Erythroblast (primary cell): ENCODE data around the gene VWC2L.

Experiments used
- GATA1 ChIP-seq: IDR thresholded peaks from 2 replicates; pipeline ENCODE4 v1.6.1; 2011; ENCODE audit warnings: low read depth, mild to moderate bottlenecking, control low read depth, low read length, moderate library complexity
- POLR2A ChIP-seq: IDR thresholded peaks from 2 replicates; pipeline ENCODE4 v1.6.1; 2011; ENCODE audit warnings: mild to moderate bottlenecking, low read length

- TF ChIP-seq POLR2A = no peak
- TF ChIP-seq GATA1 = no peak
These were observed 147.0 kb downstream of the VWC2L start for GRCh38 chr2:214557884-214558283.
